ENCODE data around the gene TFAP2B.

- no peak for TF ChIP-seq CTCF (conservative IDR thresholded peaks at IDR 0.05; ENCODE audit: low read length)
- no peak for TF ChIP-seq EZH2phosphoT487 (IDR thresholded peaks at IDR 0.05; ENCODE audit: borderline replicate concordance)
Measured at GRCh38 chr6:50822078-50822476, 3.4 kb downstream of the TFAP2B start.

Measured in Loucy (cell line).